Left ventricle myocardium inferior (tissue), 1 donor: ENCODE data around the gene DNAJB12. TPM values are rescaled to one million over a fixed set of nuclear protein-coding genes. Genes with fewer than 3 reads are reported as not detected.

Source experiments
- DNase-seq: peaks from one replicate; pipeline ENCODE4 v3.0.0-alpha.2; 2020
- H3K27ac ChIP-seq: fragments of 200-600 bp; replicated peaks from 2 replicates; pipeline ENCODE4 v1.8.0; 2021
- H3K27me3 ChIP-seq: fragments of 200-600 bp; 2 replicates; pipeline ENCODE4 v1.8.0; 2021; ENCODE audit warnings: low read depth
- H3K36me3 ChIP-seq: fragments of 200-600 bp; 2 replicates; pipeline ENCODE4 v1.8.0; 2021
- H3K4me1 ChIP-seq: fragments of 200-600 bp; 2 replicates; pipeline ENCODE4 v1.8.0; 2021
- H3K4me3 ChIP-seq: fragments of 200-600 bp; 2 replicates; pipeline ENCODE4 v1.8.0; 2021; ENCODE audit warnings: mild to moderate bottlenecking, moderate library complexity
- H3K9me3 ChIP-seq: fragments of 200-600 bp; replicated peaks from 2 replicates; pipeline ENCODE4 v1.8.0; 2021
- intact Hi-C: fragments of 100-400 bp; cut with micrococcal nuclease; formaldehyde crosslinking; loops from one replicate; pipeline ENCODE4 v1.11.0; 2022
- total RNA-seq: library from RNA; stranded (reverse); fragmentation: NEBNext Ultra II Directional; extraction: Animal tissue kit (Norgen Biotek cat#: 25700); gene quantifications from one replicate; pipeline ENCODE4 v1.2.1, GENCODE V29; 2021
- TF ChIP-seq, protein P1 (sequence below): fragments of 200-600 bp; IDR thresholded peaks from 2 replicates; pipeline ENCODE4 v1.8.0; 2021; ENCODE audit warnings: antibody characterized with exemption, mild to moderate bottlenecking, borderline replicate concordance
- donor health status: DM: no; HTN: yes; CAD: no; lungs with severe emphysema.

DNAJB12 gene
- total RNA-seq, 1 donor from 2014 or later, result 25.6 TPM

DNA sequence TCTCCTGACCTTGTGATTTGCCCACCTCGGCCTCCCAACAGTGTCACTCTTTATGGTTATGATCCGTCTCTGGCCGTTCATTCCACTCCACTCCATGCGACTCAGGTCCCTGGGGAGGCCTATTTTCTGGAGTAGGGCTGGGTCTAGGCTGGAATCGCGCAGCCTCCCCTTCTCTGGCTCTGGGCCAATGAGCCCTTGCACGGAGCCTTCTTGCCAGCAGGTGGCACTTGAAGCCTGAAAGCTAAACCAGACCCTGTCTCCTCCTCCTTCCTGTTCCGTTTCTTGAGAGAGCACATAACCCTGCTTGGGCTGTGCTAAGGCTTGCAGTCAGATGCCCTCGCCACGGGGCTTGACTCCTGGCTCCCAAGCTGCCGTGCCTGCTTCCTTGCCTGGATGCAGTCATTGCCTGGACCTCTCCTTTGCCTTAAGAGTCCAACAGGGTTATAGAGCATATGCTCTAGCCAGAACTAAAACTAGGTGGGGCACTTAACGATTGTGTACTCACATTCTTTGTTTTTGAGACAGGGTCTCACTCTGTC is 9.6 kb upstream of the DNAJB12 start:
- Histone ChIP-seq H3K4me3 (peak overlapping the region; percentile 48), H3K9me3 (no peaks in the 10 kb centered on the region), H3K27me3 (no peaks in the 10 kb centered on the region), H3K36me3 (peaks cover 24% of the 10 kb centered on the region), H3K4me1 (peaks cover 12% of the 10 kb centered on the region), H3K27ac (peak overlapping the region; percentile 72)
- TF ChIP-seq, protein P1, sequence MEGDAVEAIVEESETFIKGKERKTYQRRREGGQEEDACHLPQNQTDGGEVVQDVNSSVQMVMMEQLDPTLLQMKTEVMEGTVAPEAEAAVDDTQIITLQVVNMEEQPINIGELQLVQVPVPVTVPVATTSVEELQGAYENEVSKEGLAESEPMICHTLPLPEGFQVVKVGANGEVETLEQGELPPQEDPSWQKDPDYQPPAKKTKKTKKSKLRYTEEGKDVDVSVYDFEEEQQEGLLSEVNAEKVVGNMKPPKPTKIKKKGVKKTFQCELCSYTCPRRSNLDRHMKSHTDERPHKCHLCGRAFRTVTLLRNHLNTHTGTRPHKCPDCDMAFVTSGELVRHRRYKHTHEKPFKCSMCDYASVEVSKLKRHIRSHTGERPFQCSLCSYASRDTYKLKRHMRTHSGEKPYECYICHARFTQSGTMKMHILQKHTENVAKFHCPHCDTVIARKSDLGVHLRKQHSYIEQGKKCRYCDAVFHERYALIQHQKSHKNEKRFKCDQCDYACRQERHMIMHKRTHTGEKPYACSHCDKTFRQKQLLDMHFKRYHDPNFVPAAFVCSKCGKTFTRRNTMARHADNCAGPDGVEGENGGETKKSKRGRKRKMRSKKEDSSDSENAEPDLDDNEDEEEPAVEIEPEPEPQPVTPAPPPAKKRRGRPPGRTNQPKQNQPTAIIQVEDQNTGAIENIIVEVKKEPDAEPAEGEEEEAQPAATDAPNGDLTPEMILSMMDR, result peak; percentile 98
- intact Hi-C loops, result loop anchor here (10.0 kb wide), 1 partner anchor 470 kb away; no protein-coding TSS in a partner anchor
- peak; percentile 90 for DNase-seq

DNA sequence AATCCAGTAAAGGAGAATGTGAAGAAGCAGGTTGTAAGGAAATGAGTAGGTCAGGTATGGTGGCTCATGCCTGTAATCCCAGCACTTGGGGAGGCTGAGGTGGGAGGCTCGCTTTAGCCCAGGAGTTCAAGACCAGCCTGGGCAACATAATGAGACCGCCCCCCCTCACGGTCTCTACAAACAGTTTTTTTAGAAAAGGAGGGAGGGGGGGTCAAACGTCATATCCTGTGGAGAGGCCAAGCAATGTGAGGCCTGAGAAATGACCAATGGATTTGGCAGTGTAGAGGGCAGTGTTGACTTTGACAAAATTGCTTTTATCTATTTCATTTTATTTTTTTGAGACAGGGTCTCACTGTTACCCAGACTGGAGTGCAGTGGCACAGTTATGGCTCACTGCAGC is 2.3 kb upstream of the DNAJB12 start:
- DNase-seq, result no peak
- Histone ChIP-seq H3K36me3 (peaks cover 6% of the 10 kb centered on the region), H3K27me3 (no peaks in the 10 kb centered on the region), H3K4me3 (no peak overlapping the region), H3K4me1 (peaks cover 30% of the 10 kb centered on the region), H3K9me3 (no peaks in the 10 kb centered on the region), H3K27ac (no peak overlapping the region)
- TF ChIP-seq, protein P1, result no peak
- intact Hi-C loops, result no loop called here

DNA sequence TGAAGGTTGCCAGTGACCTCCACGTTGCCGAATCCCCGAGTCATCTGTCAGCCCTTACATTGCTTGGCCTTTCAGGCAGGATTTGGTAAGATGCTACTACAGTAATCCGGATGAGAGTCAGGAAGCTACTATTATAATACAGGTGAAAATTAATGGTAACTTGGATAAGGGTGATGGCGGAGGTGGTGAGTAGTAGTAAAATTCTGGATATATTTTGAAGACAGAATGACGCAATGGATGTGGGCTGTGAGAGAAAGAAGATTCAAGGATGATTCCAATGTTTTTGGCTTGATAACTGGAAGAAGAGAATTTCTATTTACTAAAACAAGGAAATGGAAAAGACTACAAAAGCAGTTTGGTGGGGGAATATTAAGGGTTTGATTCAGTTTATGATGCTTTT is 1.4 kb upstream of the DNAJB12 start:
- DNase-seq, result no peak
- no peaks in the 10 kb centered on the region for H3K9me3 ChIP-seq
- TF ChIP-seq, protein P1, result no peak
- no peak overlapping the region for H3K27ac ChIP-seq
- H3K4me1 ChIP-seq, result peaks cover 39% of the 10 kb centered on the region
- intact Hi-C loops, result no loop called here
- peaks cover 6% of the 10 kb centered on the region for H3K36me3 ChIP-seq
- H3K27me3 ChIP-seq, result no peaks in the 10 kb centered on the region
- H3K4me3 ChIP-seq, result no peak overlapping the region

DNA sequence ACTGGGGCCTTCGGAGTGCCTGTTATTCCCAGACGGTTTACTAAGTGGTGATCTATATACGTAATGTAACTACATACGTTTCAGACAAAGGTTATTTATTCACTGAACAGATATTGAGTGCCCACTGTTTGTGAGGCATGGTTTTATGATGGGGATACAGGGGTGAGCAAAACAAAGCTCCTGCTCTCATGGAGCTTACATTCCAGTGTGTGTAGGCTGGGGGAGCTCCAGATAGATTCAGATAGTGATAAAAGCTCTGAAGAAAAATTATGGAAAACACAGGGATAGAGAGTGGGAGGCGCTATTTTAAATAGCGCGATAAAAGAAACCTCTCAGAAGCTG is 466 bp upstream of the DNAJB12 start:
- peak overlapping the region; percentile 82 for H3K4me3 ChIP-seq
- H3K27ac ChIP-seq, result peak overlapping the region; percentile 96
- intact Hi-C loops, result no loop called here
- no peak for DNase-seq
- H3K27me3 ChIP-seq, result no peaks in the 10 kb centered on the region
- H3K9me3 ChIP-seq, result no peaks in the 10 kb centered on the region
- peaks cover 6% of the 10 kb centered on the region for H3K36me3 ChIP-seq
- TF ChIP-seq, protein P1, result no peak
- peaks cover 46% of the 10 kb centered on the region for H3K4me1 ChIP-seq

DNA sequence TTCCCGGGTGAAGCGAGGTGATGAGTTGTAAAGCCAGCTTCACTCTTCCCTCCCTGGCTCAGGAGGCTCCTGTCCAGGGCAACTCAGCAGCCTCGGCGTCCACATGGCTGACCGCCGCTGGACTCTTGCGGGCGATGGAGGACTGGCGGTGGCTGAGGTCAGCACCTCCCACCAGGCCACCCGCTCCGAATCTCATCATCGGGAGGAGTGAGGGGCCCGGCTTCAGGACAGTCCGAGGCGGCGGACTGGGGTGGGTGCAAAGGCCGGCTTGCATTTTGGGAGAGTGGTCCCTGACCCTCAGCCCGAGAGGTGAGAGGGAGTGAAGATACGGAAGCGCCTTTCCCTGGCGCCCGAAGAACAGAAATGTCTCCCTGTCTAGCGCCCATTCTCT is 759 bp downstream of the DNAJB12 start:
- no peaks in the 10 kb centered on the region for H3K27me3 ChIP-seq
- peak; percentile 38 for DNase-seq
- intact Hi-C loops, result no loop called here
- H3K27ac ChIP-seq, result peak overlapping the region; percentile 96
- TF ChIP-seq, protein P1, result no peak
- peaks cover 18% of the 10 kb centered on the region for H3K36me3 ChIP-seq
- peaks cover 46% of the 10 kb centered on the region for H3K4me1 ChIP-seq
- H3K9me3 ChIP-seq, result no peaks in the 10 kb centered on the region
- peak overlapping the region; percentile 82 for H3K4me3 ChIP-seq
